ENCODE measurements around the gene HCN2. TPM values are rescaled to one million over a fixed set of nuclear protein-coding genes. Genes with fewer than 3 reads are reported as not detected.

The HCN2 gene
- total RNA-seq, 2 experiments from 2014 or later = 0.06 to 1.0 TPM

- ChIA-PET POLR2A (no interaction called here), CTCF (ENCODE audit: unreplicated experiment) (no interaction called here)
- H3K4me1 ChIP-seq (ENCODE audit: insufficient read depth, low read length, poor library complexity, severe bottlenecking) = peaks cover 23% of the 10 kb centered on the region
- H3K4me2 ChIP-seq (ENCODE audit: low read length) = no peak overlapping the region
- no peak overlapping the region for H3K27ac ChIP-seq (ENCODE audit: low read depth, low read length, poor library complexity, severe bottlenecking)
- no peaks in the 10 kb centered on the region for H3K9me3 ChIP-seq (ENCODE audit: low read length)
- no peaks in the 10 kb centered on the region for H3K9me2 ChIP-seq (ENCODE audit: insufficient read depth, low read length)
- peaks cover 50% of the 10 kb centered on the region for H3K79me2 ChIP-seq (ENCODE audit: insufficient read depth, low read depth, low read length)
- H4K20me1 ChIP-seq (ENCODE audit: insufficient read depth, low read length) = peaks cover 6% of the 10 kb centered on the region; the same call in 1 of the 2 replicates
- TF ChIP-seq EZH2phosphoT487 (IDR thresholded peaks at IDR 0.05; ENCODE audit: borderline replicate concordance, low read depth, low read length) (no peak), CTCF (conservative IDR thresholded peaks at IDR 0.05; ENCODE audit: low read length) (no peak)
- no TSS peak for BruUV-seq (replicated peaks)
- H2AFZ ChIP-seq (ENCODE audit: low read length) = no peak overlapping the region
- H3K36me3 ChIP-seq (ENCODE audit: insufficient read depth, low read length) = peaks cover 50% of the 10 kb centered on the region
- intact Hi-C loops (cut with micrococcal nuclease; ENCODE audit: unreplicated experiment) = no loop called here
- DNase-seq (ENCODE audit: low spot score) = no peak
- no peak overlapping the region for H3K4me3 ChIP-seq (ENCODE audit: low read depth, low read length, poor library complexity, severe bottlenecking)
Observed at GRCh38 chr19:577439-578392, 12.0 kb upstream of the HCN2 start.

- Histone ChIP-seq H3K27ac (ENCODE audit: low read depth, low read length, poor library complexity, severe bottlenecking) (no peak overlapping the region), H3K9me3 (ENCODE audit: low read length) (no peaks in the 10 kb centered on the region), H3K4me2 (ENCODE audit: low read length) (no peak overlapping the region), H3K4me3 (ENCODE audit: low read depth, low read length, poor library complexity, severe bottlenecking) (no peak overlapping the region), H3K79me2 (ENCODE audit: insufficient read depth, low read depth, low read length) (peaks cover 35% of the 10 kb centered on the region), H2AFZ (ENCODE audit: low read length) (no peak overlapping the region), H3K9me2 (ENCODE audit: insufficient read depth, low read length) (no peaks in the 10 kb centered on the region), H3K4me1 (ENCODE audit: insufficient read depth, low read length, poor library complexity, severe bottlenecking) (peaks cover 16% of the 10 kb centered on the region), H4K20me1 (ENCODE audit: insufficient read depth, low read length) (no peaks in the 10 kb centered on the region; the same call in 1 of the 2 replicates), H3K36me3 (ENCODE audit: insufficient read depth, low read length) (peaks cover 58% of the 10 kb centered on the region)
- POLR2A ChIA-PET = no interaction called here
- CTCF ChIA-PET (ENCODE audit: unreplicated experiment) = no interaction called here
- no peak for DNase-seq (ENCODE audit: low spot score)
- TF ChIP-seq EZH2phosphoT487 (IDR thresholded peaks at IDR 0.05; ENCODE audit: borderline replicate concordance, low read depth, low read length) (no peak), CTCF (conservative IDR thresholded peaks at IDR 0.05; ENCODE audit: low read length) (no peak)
- BruUV-seq (replicated peaks) = no TSS peak
- intact Hi-C loops (cut with micrococcal nuclease; ENCODE audit: unreplicated experiment) = no loop called here
Observed at GRCh38 chr19:579111-579841, 10.4 kb upstream of the HCN2 start.

Measured in OCI-LY7 (cell line).